ENCODE measurements around the gene FGFBP3. TPM values are rescaled to one million over a fixed set of nuclear protein-coding genes. Genes with fewer than 3 reads are reported as not detected.
"Not testable (repeated sequence)": the region's sequence is repeated elsewhere in the genome, so short reads cannot be mapped to it uniquely, and the experiment has no call there.

The FGFBP3 gene
- total and polyA plus RNA-seq, 2 of the 13 experiments (the other 11 are each of a cell fraction or from before 2014, with no cell fraction given), result 0.50 to 2.0 TPM

DNA sequence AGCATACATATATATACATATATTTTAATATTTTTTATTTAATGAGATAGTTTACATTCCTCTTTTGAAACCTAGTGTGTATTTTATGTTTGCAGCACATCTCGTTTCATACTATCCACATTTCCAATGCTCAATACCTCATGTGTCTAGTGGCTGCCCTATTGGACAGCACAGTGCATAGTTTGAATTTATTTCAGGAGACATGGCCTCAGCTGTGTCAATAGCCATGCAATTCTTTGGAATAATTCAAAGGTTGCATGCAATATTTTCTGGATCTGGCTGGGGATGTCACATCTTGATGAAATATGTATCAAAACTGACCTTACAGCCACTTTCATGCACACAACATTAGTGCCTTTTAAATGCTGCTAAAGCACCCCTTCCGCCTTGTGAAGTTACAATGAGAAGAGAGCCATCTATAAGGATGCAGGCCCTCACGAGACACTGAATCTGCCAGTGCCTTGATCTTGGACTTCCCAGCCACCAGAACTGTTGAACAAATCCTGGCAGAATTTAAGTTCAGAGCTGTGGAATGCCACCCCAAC, 13.0 kb downstream of the FGFBP3 start:
- no peak overlapping the region for H2AFZ ChIP-seq (ENCODE audit: low read length)
- no peaks in the 10 kb centered on the region for H3K9me3 ChIP-seq (ENCODE audit: low read length)
- no peaks in the 10 kb centered on the region for H3K36me3 ChIP-seq (replicated peaks in 1 of 2; ENCODE audit: control insufficient read depth in 1 of 2, insufficient read depth in 2 of 2, low read length in 2 of 2)
- no TSS peak for BruUV-seq (replicated peaks)
- no peak overlapping the region for H3K4me3 ChIP-seq (replicated peaks in 1 of 3; ENCODE audit: insufficient read depth in 1 of 3, low read depth in 2 of 3, low read length in 3 of 3)
- ATAC-seq (no peak), FAIRE-seq (no peak), DNase-seq (ENCODE audit: low spot score) (no peak)
- 44% methylated on average over 3 of the region's 3 CpGs for WGBS (ENCODE audit: low lambda C conversion rate)
- intact Hi-C loops (cut with micrococcal nuclease; ENCODE audit: unreplicated experiment) (no loop called here), in situ Hi-C loops (cut with HindIII; ENCODE audit: extremely low pct_ligation_motif_present, low pct_unique_long_range_greater_than_20kb) (no loop called here)
- peaks cover 14% of the 10 kb centered on the region for H3K4me1 ChIP-seq (ENCODE audit: insufficient read depth, low read length)
- no peak for TF ChIP-seq JUN (CRISPR knock-in tag; IDR thresholded peaks at IDR 0.05)
- TF ChIP-seq ZNF564 (CRISPR knock-in tag; IDR thresholded peaks at IDR 0.05), result 0 out of 2 replicates have a peak, but pooled peaks have one; percentile 41
- no peak overlapping the region for H3K9ac ChIP-seq (ENCODE audit: insufficient read depth, low read depth, low read length)
- ChIA-PET CTCF (ENCODE audit: low intra/inter-chr PET ratio, low total read pairs) (no interaction called here), POLR2A (no interaction called here)
- H3K27me3 ChIP-seq (ENCODE audit: control insufficient read depth in 1 of 2, insufficient read depth in 2 of 2, low read length in 2 of 2), result no peaks in the 10 kb centered on the region; a peak in 1 of 5 replicates
- H4K20me1 ChIP-seq (ENCODE audit: insufficient read depth, low read length), result no peaks in the 10 kb centered on the region
- H3K27ac ChIP-seq (ENCODE audit: extremely low read length, insufficient read depth, low read length), result no peak overlapping the region
- H3K79me2 ChIP-seq (ENCODE audit: insufficient read depth, low read length), result no peaks in the 10 kb centered on the region
- no peak overlapping the region for H3K4me2 ChIP-seq (ENCODE audit: low read depth, low read length)

DNA sequence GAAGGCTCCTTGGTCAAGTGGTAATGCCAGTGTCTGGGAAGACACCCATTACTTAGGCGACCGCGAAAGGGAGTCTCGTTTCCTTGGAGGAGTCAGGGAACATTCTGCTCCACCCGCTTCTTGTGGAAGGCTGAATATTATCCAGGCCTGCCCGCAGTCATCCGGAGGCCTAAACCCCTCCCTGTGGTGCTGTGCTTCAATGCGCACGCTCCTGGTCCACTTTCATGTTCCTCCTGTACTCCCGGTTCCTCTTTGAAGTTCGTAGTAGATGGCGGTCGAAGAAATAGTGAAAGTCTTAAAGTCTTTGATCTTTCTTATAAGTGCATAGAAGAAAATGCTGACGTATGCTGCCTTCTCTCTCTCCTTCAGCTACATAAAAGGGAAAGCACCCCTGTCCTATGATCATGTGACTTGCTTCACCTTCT, 15.0 kb downstream of the FGFBP3 start:
- intact Hi-C loops (cut with micrococcal nuclease; ENCODE audit: unreplicated experiment); H2AFZ ChIP-seq (ENCODE audit: low read length); CTCF ChIA-PET (ENCODE audit: low intra/inter-chr PET ratio, low total read pairs): not testable (repeated sequence)

More for the DNA sequence above, 15.0 kb downstream of the FGFBP3 start:
- peaks cover 17% of the 10 kb centered on the region for H3K4me1 ChIP-seq (ENCODE audit: insufficient read depth, low read length)
- H3K79me2 ChIP-seq (ENCODE audit: insufficient read depth, low read length); POLR2A ChIA-PET; ATAC-seq; H3K4me2 ChIP-seq (ENCODE audit: low read depth, low read length); H3K27me3 ChIP-seq (ENCODE audit: control insufficient read depth in 1 of 2, insufficient read depth in 2 of 2, low read length in 2 of 2); H3K27ac ChIP-seq (ENCODE audit: extremely low read length, insufficient read depth, low read length); DNase-seq (ENCODE audit: low spot score); FAIRE-seq; BruUV-seq (replicated peaks); H3K36me3 ChIP-seq (replicated peaks in 1 of 2; ENCODE audit: control insufficient read depth in 1 of 2, insufficient read depth in 2 of 2, low read length in 2 of 2); H4K20me1 ChIP-seq (ENCODE audit: insufficient read depth, low read length); in situ Hi-C loops (cut with HindIII; ENCODE audit: extremely low pct_ligation_motif_present, low pct_unique_long_range_greater_than_20kb); H3K4me3 ChIP-seq (replicated peaks in 1 of 3; ENCODE audit: insufficient read depth in 1 of 3, low read depth in 2 of 3, low read length in 3 of 3); H3K9me3 ChIP-seq (ENCODE audit: low read length); H3K9ac ChIP-seq (ENCODE audit: insufficient read depth, low read depth, low read length): not testable (repeated sequence)
- WGBS (ENCODE audit: low lambda C conversion rate), result 75% methylated on average over 14 of the region's 14 CpGs
- TF ChIP-seq MAFK (conservative IDR thresholded peaks at IDR 0.05 in 1 of 2, IDR thresholded peaks at IDR 0.05 in 1 of 2; ENCODE audit: low read length in 2 of 2) (peak in 1 of 2 experiments; percentile 56; a peak in 2 of 4 replicates), ZNF768 (CRISPR knock-in tag; IDR thresholded peaks at IDR 0.05) (peak; percentile 58; the same call in 1 of the 2 replicates)

Data from HepG2 (cell line).